HG03442 (cell line): Measurements from ENCODE around the gene MEGF8.
A peak's percentile ranks its signal among the peaks of the same experiment; 100 is the strongest.

Experiments used
- ATAC-seq: cut with Tn5 transposase; IDR thresholded peaks from one replicate; pipeline ENCODE4 v1.9.1; 2021; ENCODE audit warnings: mild to moderate bottlenecking, moderate library complexity; ENCODE audit not compliant: unreplicated experiment

Gene MEGF8

GRCh38 chr19:42376177-42376555 is 50.7 kb downstream of the MEGF8 start:
- no peak for ATAC-seq

GRCh38 chr19:42378225-42379215 is 53.1 kb downstream of the MEGF8 start:
- ATAC-seq = no peak

DNA sequence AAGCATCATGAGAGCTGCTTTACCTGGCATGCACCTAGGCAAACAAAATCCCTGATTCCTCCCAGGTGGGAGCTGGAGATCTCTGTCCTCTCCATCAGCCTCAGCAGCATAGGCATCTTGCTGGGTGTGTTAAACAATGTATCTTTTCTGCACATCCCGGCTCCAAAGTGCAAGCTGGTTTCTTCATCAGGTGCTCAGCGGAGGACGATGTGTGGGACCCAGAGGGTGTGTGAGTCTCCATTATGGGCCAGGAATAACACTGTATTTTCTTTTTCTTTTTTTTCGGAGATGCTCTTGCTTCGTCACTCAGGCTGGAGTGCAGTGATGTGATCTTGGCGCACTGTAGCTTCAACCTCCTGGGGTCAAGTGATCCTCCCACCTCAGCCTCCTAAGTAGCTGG is 54.7 kb downstream of the MEGF8 start:
- no peak for ATAC-seq

DNA sequence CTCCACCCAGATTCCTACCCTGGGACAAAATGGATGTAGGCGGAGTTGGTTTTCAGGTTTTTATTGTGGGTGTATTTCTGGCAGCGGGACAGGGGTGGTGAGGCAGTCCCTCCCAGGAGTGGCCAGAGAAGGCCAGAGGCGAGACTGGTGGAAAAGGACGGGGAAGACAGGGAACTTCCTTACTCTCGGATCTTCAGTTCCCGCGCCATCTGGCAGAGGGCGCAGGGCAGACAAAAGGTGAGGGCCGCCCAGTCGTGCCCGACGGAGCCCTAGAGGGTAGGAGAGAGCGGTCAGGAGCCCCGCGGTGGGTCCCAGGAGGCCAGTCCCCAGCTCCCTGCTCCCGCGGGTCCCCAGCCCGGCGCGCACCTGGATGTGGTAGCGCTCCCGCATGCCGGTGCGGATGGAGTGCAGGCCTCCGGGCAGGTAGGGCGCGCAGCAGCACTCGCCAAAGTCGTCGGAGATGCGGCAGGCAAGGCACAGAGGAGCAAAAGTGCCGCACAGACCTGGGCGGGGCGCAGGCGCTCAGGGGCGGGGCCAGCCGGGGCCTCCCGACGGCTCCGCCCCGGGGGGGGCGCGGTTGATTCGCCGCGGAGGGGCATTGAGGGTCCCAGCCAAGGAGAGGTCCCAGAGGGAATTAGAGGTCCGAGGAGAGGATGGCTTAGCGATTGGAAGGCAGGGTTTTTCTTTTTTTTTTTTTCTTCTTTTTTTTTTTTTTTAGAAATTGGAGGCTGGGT is 61.7 kb downstream of the MEGF8 start:
- ATAC-seq = no peak

- ATAC-seq = no peak
Observed at GRCh38 chr19:42388851-42389489, 63.5 kb downstream of the MEGF8 start.

- ATAC-seq = no peak
Observed at GRCh38 chr19:42389899-42390298, 64.5 kb downstream of the MEGF8 start, which contains the start of gene CNFN. Gene CNFN, minus strand, starts transcription at chr19:42390297. Its CDS starts 1,260 bp downstream, at chr19:42389037.

DNA sequence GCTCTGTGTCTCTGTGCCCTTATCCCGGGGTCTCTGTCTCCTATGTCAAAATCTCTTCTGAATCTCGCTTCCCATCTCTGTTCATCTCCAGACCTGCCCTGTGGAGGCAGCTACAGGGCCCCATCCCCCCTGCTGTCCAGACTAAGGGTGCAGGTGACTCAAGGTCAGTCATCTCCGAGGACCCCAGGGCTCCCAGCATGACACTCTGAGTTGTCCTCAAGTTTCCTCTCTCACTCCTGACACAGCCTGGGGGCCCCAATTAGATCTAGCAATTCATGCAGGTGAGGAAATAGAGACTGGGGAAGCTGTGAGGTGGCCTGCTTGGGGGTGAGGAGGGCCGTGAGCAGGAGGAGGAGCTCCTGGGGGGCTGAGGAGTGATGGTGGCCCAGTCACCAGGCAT is 66.7 kb downstream of the MEGF8 start:
- no peak for ATAC-seq

DNA sequence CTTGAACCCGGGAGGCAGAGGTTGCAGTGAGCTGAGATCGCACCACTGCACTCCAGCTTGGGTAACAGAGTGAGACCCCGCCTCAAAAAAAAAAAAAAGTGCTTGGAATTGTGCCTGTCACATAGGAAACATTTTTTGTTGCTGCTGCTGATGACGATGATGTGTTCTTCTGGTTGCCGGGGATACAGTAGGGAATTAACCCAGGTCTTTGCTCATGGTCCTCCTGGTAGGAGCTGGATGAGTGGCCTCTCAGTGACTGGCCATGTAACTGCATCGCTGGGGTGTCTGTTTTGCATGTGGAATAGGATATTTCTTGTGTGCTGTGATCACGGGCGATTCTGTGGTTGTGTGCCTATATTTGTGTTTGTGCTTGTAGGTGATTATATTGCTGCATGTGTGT is 69.3 kb downstream of the MEGF8 start:
- no peak for ATAC-seq

GRCh38 chr19:42396381-42397262 is 71.2 kb downstream of the MEGF8 start:
- peak; percentile 97 for ATAC-seq

DNA sequence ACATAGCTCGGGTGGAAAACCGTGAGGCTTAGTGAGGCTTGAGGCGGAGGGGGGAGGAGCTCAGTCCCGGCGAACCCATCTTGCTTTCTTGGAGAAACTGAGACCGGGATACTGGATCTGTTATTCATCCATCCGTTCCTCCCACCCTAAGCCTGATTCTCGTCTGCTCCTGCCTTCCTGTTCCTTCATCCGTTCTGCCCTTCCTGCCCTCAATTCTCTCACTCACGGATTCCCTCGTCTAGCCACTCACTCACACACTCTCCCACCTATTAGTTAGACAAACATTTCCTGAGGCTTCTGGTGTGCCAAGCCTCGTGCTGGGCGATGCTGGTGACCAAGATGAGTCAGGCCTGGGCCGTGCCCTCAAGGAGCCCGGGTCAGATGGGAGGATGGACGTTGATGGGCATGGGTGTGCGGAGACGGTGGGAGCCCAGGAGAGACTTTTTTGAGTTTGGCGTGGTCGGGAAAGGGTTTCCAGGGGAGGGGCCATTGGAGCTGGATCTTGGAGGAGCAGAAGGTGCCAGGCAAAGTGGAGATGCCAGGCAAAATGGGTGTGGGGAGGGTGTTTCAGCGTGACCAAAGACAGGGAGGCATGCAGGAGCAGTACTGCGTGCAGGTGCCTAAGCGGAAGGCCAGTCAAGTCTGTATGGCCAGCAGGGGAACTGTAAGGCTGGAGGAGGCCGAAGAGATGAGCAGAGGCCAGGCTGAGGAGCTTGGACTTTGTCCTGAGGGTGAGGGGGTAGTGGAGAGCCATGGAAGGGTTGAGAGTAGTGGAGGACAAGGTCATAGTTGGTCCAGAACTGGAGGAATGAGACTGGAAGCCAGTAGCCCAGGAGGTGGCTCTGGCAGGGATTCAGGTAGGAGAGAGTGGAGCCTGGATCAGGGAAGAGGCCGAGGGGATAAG is 72.1 kb downstream of the MEGF8 start:
- no peak for ATAC-seq

- no peak for ATAC-seq
Observed at GRCh38 chr19:42400404-42400803, 75.0 kb downstream of the MEGF8 start.

GRCh38 chr19:42401365-42402303 is 76.2 kb downstream of the MEGF8 start:
- ATAC-seq = no peak

DNA sequence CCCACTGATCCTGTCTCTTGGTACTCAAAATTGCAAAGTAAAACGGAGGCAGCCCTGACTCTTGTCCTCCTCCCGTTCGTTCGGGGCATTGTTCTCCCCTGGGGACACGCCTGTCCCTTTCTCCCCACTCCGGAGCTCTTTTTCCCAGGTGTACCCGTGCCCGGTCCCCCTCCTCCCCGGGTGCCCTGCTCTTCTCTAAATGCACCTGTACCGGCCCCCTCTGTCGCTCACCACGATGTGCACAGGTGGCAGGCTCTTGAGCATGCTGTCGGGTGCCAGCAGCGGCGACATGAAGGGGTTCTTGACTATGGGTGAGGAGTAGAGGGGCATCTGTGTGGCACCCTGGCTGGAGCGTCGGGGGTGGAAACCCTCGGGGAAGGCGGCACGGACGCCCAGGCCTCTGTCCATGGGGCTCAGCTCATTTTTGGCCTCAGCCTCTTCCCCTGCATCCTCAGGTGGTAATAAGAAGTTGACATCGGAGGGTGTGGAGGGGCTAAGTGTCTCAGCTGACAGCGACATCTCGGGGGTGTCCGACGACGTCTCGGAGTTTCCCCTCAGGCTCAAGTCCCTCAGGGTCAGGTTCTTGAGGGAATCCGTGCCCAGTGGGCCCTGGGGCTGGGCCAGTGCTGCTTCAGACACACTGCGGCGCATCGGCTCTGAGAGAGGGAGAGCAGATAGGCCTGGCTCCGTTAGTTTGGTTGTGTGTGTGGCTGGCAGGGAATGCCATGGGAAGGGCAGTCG is 77.1 kb downstream of the MEGF8 start:
- no peak for ATAC-seq

DNA sequence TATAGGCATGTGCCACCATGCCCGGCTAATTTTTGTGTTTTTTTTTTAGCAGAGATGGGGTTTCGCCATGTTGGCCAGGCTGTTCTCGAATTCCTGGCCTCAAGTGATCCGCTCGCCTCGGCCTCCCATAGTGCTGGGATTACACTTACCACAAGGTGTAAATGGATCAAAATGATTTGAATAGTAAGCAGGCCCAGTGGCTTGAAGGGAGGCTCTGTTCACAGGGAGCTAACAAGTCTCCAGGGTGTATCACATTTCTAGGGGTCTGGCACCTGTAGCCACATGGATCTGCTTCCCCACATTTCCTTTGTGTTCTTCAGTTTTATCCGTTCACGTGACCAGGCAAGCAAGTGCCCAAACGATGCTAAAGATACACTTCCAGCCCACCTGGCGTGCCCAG is 78.2 kb downstream of the MEGF8 start:
- ATAC-seq = no peak

DNA sequence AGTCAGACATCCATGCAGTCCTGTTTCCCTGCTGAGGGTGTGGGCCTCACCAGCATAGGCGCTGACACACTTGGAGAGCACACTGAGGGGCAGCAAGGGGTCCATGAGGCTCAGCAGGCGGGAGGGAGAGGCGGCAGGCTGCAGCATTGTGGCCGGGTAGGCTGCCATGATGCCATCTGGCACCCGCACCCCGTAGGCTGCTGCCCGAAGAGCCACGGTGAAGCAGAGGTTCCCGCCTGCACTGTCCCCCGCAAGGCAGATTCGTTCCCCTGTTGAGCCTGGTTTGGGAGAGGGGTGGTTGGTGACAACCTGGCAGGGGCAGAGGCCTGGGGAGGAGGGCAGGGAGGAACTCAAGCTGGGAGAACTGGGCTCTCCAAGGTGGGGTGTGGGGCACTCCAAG is 80.7 kb downstream of the MEGF8 start:
- ATAC-seq = no peak

DNA sequence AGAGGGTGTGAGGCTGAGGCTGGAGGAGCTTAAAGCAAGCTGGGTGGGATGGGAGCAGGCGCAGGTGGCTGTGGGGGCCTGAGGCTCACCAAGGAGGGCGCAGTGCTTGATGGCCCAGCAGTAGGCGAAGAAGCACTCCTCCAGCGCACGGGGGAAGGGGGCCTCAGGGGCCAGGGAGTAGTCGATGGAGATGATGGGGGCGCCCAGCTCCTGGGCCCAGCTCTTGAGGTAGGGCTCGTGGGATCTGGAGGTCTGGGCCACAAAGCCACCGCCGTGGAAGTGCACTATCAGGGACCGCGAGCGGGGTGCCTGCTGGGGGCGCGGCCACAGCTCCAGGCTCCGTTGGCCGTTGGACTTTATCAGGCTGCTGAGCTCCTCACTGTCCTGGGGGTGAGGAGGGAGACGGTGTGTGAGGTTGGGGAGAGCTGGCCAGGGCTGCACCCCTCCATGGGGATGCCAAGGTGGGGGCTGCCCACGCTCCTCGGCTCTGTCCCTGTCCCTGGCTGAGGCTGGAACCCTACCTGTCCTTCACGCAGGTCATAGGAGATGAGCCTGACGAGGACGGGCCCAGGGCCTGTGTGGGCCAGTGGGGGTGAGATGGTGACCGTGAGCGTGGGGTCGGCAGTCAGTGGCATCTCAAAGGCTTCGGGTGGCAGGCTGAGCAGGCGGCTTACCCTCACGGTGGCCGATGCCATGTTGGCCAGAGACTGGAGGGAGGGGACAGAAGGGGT is 81.8 kb downstream of the MEGF8 start:
- no peak for ATAC-seq

- ATAC-seq = no peak
Observed at GRCh38 chr19:42407816-42408175, 82.4 kb downstream of the MEGF8 start.
